ENCODE data around the gene DDX49. TPM values are rescaled to one million over a fixed set of nuclear protein-coding genes. Genes with fewer than 3 reads are reported as not detected.

Gene DDX49
- total RNA-seq, 2 experiments from 2014 or later = 51.4 to 53.4 TPM

GRCh38 chr19:18919900-18920214 is 342 bp downstream of the DDX49 start:
- POLR2A ChIA-PET = interaction anchor here (0.6 to 1.7 kb wide), 10 partner anchors 9 to 782 kb away, joined by 3 to 14 read pairs (median 3); partner anchors contain the start of gene UPF1
- ATAC-seq = no peak
- Mint-ChIP-seq H3K27me3 (no peaks in the 10 kb centered on the region), H3K4me3 (peak overlapping the region; percentile 99), H3K9me3 (ENCODE audit: low read depth) (no peaks in the 10 kb centered on the region), H3K27ac (peak overlapping the region; percentile 96), H3K36me3 (ENCODE audit: low read depth) (peaks cover 45% of the 10 kb centered on the region), H3K4me1 (peaks cover 41% of the 10 kb centered on the region)
- CTCF ChIA-PET = interaction anchor here (0.6 to 2.8 kb wide), 8 partner anchors 10 to 331 kb away, joined by 3 to 11 read pairs (median 4); partner anchors contain the start of genes NR2C2AP and REX1BD
- no peak for DNase-seq
- intact Hi-C loops (cut with DNase I, micrococcal nuclease) = loop anchor here (1.0 to 2.0 kb wide), 21 partner anchors 12 to 727 kb away; partner anchors contain the start of genes BORCS8 (in 2 of the 2), ELL (in 2 of the 2), RFXANK (in 2 of the 2) and TMEM161A (in 2 of the 2)

GRCh38 chr19:18920400-18920799 is 885 bp downstream of the DDX49 start:
- H3K36me3 Mint-ChIP-seq (ENCODE audit: low read depth) = peaks cover 43% of the 10 kb centered on the region
- DNase-seq = no peak
- ChIA-PET CTCF (interaction anchor here (2.7 to 2.8 kb wide), 2 partner anchors 11 to 332 kb away, joined by 10 to 11 read pairs; partner anchors contain the start of gene REX1BD), POLR2A (interaction anchor here (0.7 kb wide), 1 partner anchor 67 kb away, joined by 3 read pairs; no protein-coding TSS in a partner anchor)
- peak overlapping the region; percentile 99 for H3K4me3 Mint-ChIP-seq
- no peaks in the 10 kb centered on the region for H3K9me3 Mint-ChIP-seq (ENCODE audit: low read depth)
- intact Hi-C loops (cut with DNase I, micrococcal nuclease) = loop anchor here in 1 of 2 experiments (1.0 kb wide), 1 partner anchor 17 kb away; no protein-coding TSS in a partner anchor
- ATAC-seq = no peak
- peak overlapping the region; percentile 96 for H3K27ac Mint-ChIP-seq
- no peaks in the 10 kb centered on the region for H3K27me3 Mint-ChIP-seq
- H3K4me1 Mint-ChIP-seq = peaks cover 38% of the 10 kb centered on the region

DNA sequence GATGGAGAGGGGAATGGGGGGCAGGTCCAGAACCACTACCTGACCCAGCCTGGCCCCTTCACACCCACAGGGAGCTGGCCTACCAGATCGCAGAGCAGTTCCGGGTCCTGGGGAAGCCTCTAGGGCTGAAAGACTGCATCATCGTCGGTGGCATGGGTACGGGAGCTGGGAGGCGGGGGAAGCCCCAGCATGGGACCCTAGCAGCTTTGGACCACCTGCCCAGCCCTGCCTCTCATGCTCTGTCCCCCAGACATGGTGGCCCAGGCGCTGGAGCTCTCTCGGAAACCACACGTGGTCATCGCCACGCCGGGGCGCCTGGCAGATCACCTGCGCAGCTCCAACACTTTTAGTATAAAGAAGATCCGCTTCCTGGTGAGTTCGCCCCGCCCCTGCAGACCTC is 2.1 kb downstream of the DDX49 start:
- DNase-seq (no peak), ATAC-seq (no peak)
- ChIA-PET CTCF (no interaction called here), POLR2A (no interaction called here)
- peaks cover 31% of the 10 kb centered on the region for H3K4me1 Mint-ChIP-seq
- peak overlapping the region; percentile 99 for H3K4me3 Mint-ChIP-seq
- H3K27ac Mint-ChIP-seq = no peak overlapping the region
- no peaks in the 10 kb centered on the region for H3K9me3 Mint-ChIP-seq (ENCODE audit: low read depth)
- H3K36me3 Mint-ChIP-seq (ENCODE audit: low read depth) = peaks cover 49% of the 10 kb centered on the region
- no peaks in the 10 kb centered on the region for H3K27me3 Mint-ChIP-seq
- intact Hi-C loops (cut with DNase I, micrococcal nuclease) = no loop called here

DNA sequence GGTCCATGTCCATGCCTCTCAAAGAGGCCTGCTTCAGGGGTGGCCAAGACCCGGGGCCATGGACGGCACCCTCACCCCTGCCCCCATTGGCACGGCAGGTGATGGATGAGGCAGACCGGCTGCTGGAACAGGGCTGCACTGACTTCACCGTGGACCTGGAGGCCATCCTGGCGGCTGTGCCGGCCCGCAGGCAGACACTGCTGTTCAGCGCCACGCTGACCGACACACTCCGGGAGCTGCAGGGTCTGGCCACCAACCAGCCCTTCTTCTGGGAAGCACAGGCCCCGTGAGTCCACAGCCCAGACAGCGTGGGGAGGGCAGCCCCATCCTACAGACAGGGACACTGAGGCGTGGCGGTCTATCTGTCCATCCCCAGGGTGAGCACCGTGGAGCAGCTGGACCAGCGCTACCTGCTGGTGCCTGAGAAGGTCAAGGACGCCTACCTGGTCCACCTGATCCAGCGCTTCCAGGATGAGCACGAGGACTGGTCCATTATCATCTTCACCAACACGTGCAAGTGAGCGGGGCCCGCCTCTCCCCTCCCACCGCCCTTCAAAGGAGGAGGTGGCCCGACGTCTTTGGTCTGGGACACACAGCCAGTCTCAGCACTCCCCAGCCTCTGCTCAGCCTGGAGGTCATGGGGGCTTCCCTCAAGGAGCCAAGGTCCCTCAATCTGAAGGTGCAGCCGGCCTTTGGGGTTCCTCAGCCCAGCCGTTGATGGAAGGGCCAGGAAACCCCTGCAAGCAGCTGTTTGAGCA is 2.9 kb downstream of the DDX49 start:
- CTCF ChIA-PET = interaction anchor here (0.7 kb wide), 1 partner anchor 538 kb away, joined by 3 read pairs; no protein-coding TSS in a partner anchor
- no peak for DNase-seq
- Mint-ChIP-seq H3K4me1 (peaks cover 26% of the 10 kb centered on the region), H3K4me3 (no peak overlapping the region), H3K27ac (no peak overlapping the region), H3K27me3 (no peaks in the 10 kb centered on the region), H3K9me3 (ENCODE audit: low read depth) (no peaks in the 10 kb centered on the region), H3K36me3 (ENCODE audit: low read depth) (peaks cover 49% of the 10 kb centered on the region)
- intact Hi-C loops (cut with DNase I, micrococcal nuclease) = no loop called here
- POLR2A ChIA-PET = no interaction called here
- ATAC-seq = no peak

GRCh38 chr19:18924684-18925213 is 5.2 kb downstream of the DDX49 start:
- ChIA-PET POLR2A (no interaction called here), CTCF (no interaction called here)
- intact Hi-C loops (cut with DNase I, micrococcal nuclease) = no loop called here
- H3K27me3 Mint-ChIP-seq = no peaks in the 10 kb centered on the region
- no peak for ATAC-seq
- H3K4me1 Mint-ChIP-seq = peaks cover 13% of the 10 kb centered on the region
- H3K27ac Mint-ChIP-seq = no peak overlapping the region
- peaks cover 49% of the 10 kb centered on the region for H3K36me3 Mint-ChIP-seq (ENCODE audit: low read depth)
- H3K4me3 Mint-ChIP-seq = no peak overlapping the region
- H3K9me3 Mint-ChIP-seq (ENCODE audit: low read depth) = no peaks in the 10 kb centered on the region
- no peak for DNase-seq

GRCh38 chr19:18928018-18928805 is 8.7 kb downstream of the DDX49 start:
- POLR2A ChIA-PET = interaction anchor here (0.6 to 3.0 kb wide), 2 partner anchors 9 to 224 kb away, joined by 3 to 14 read pairs; partner anchors contain the start of genes COPE and DDX49
- H3K36me3 Mint-ChIP-seq (ENCODE audit: low read depth) = peaks cover 28% of the 10 kb centered on the region
- intact Hi-C loops (cut with DNase I, micrococcal nuclease) = no loop called here

GRCh38 chr19:18929311-18929710 is 9.8 kb downstream of the DDX49 start:
- Mint-ChIP-seq H3K4me1 (peaks cover 6% of the 10 kb centered on the region), H3K27me3 (peaks cover 1% of the 10 kb centered on the region), H3K9me3 (ENCODE audit: low read depth) (no peaks in the 10 kb centered on the region), H3K27ac (no peak overlapping the region), H3K4me3 (no peak overlapping the region), H3K36me3 (ENCODE audit: low read depth) (peaks cover 19% of the 10 kb centered on the region)
- ChIA-PET CTCF (interaction anchor here (2.5 kb wide), 1 partner anchor 10 kb away, joined by 11 read pairs; the partner anchor contains the start of genes COPE and DDX49), POLR2A (interaction anchor here (0.5 to 3.0 kb wide), 3 partner anchors 10 to 450 kb away, joined by 3 to 14 read pairs (median 4); partner anchors contain the start of genes COPE and DDX49)
- DNase-seq (no peak), ATAC-seq (no peak)
- intact Hi-C loops (cut with DNase I, micrococcal nuclease) = no loop called here

More at GRCh38 chr19:18928018-18928805, 8.7 kb downstream of the DDX49 start:
- Mint-ChIP-seq H3K27ac (no peak overlapping the region), H3K27me3 (no peaks in the 10 kb centered on the region), H3K9me3 (ENCODE audit: low read depth) (no peaks in the 10 kb centered on the region), H3K4me3 (no peak overlapping the region), H3K4me1 (peaks cover 6% of the 10 kb centered on the region)
- DNase-seq (no peak), ATAC-seq (no peak)
- CTCF ChIA-PET = interaction anchor here (2.5 kb wide), 1 partner anchor 9 kb away, joined by 11 read pairs; the partner anchor contains the start of genes COPE and DDX49

DNA sequence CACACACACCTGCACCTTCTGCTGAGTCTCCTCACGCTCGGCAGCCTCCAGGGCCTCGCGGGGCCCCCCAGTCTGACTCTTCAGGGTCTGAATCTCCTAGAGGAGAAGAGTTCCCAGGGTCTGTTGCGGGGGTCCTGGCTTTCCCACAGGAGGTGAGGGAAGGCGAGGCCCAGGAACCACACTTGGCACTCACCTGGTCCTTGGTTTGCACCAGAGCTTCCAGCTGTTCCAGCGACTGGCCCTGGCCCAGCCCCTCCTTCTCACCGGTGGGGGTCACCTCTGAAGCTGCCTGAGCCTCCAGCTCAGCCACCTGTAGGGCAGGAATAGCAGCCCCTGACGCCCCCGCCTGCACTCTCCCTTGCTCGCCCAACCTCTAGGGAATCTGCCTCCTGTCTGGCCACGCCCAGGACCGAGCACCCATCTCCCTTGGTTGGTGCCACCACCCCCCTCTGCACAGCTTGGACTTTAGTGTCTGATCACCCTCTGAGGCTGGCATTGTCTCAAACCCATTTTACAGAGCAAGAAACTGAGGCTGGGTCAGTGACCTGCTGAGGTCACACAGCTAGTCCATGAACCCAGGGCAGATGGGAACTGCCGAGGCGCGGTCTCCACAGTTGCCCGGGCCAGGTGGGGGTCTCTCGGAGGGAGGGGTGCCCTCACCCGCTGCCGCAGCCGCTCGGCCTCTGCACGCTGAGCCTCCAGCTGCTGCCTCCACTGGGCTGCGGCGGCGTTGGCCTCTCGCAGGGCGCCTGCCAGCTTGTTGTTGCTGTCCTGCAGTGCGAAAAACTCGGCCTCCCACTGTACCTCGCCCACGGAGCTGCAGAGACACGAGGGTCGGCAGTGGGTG is 12.0 kb downstream of the DDX49 start:
- no peak for ATAC-seq
- intact Hi-C loops (cut with DNase I, micrococcal nuclease) = loop anchor here in 1 of 2 experiments (1.0 kb wide), 6 partner anchors 10 to 409 kb away; partner anchors contain the start of genes COPE, DDX49, ELL and HOMER3
- H3K36me3 Mint-ChIP-seq (ENCODE audit: low read depth) = peaks cover 5% of the 10 kb centered on the region
- no peaks in the 10 kb centered on the region for H3K9me3 Mint-ChIP-seq (ENCODE audit: low read depth)
- H3K27ac Mint-ChIP-seq = no peak overlapping the region
- H3K27me3 Mint-ChIP-seq = peaks cover 1% of the 10 kb centered on the region
- CTCF ChIA-PET = no interaction called here
- POLR2A ChIA-PET = interaction anchor here (0.6 to 1.1 kb wide), 3 partner anchors 12 to 61 kb away, joined by 3 to 7 read pairs (median 4); partner anchors contain the start of genes COPE and DDX49
- H3K4me3 Mint-ChIP-seq = no peak overlapping the region
- DNase-seq = no peak
- peaks cover 6% of the 10 kb centered on the region for H3K4me1 Mint-ChIP-seq

- Mint-ChIP-seq H3K27me3 (peaks cover 1% of the 10 kb centered on the region), H3K27ac (no peak overlapping the region), H3K9me3 (ENCODE audit: low read depth) (no peaks in the 10 kb centered on the region), H3K4me1 (peaks cover 6% of the 10 kb centered on the region), H3K36me3 (ENCODE audit: low read depth) (peaks cover 5% of the 10 kb centered on the region), H3K4me3 (peak overlapping the region; percentile 53)
- ChIA-PET CTCF (no interaction called here), POLR2A (interaction anchor here (0.6 to 1.0 kb wide), 2 partner anchors 22 to 62 kb away, joined by 4 to 7 read pairs; no protein-coding TSS in a partner anchor)
- DNase-seq (peak; percentile 95), ATAC-seq (peak; percentile 98)
- intact Hi-C loops (cut with DNase I, micrococcal nuclease) = loop anchor here in 1 of 2 experiments (1.0 kb wide), 6 partner anchors 9 to 410 kb away; partner anchors contain the start of genes COPE, DDX49, ELL and HOMER3
These were observed 12.8 kb downstream of the DDX49 start for GRCh38 chr19:18932216-18932841.

DNA sequence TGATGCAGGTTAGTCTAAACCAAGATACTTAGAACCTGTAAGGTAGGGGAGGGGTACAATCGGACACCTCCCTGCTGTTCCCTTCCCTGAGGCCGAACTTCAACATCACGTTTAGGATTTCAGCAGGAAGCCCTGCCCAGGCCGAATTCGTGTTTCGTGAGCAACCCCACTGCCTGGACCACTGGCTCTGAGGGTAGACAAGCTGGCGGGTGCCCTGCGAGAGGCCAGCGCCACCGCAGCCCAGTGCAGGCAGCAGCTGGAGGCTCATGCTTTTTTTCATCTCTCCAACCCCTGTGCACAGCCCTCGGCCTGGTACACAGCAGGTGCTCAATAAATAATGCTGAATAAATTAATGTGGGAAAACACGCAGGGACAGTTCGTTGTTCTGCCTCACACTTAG is 13.8 kb downstream of the DDX49 start:
- Mint-ChIP-seq H3K9me3 (ENCODE audit: low read depth) (no peaks in the 10 kb centered on the region), H3K4me1 (peaks cover 6% of the 10 kb centered on the region), H3K27ac (no peak overlapping the region), H3K36me3 (ENCODE audit: low read depth) (no peaks in the 10 kb centered on the region), H3K27me3 (peaks cover 1% of the 10 kb centered on the region), H3K4me3 (no peak overlapping the region)
- intact Hi-C loops (cut with DNase I, micrococcal nuclease) = no loop called here
- CTCF ChIA-PET = no interaction called here
- ATAC-seq = no peak
- POLR2A ChIA-PET = no interaction called here
- no peak for DNase-seq

Measured in activated CD4-positive, alpha-beta T cell treated with anti-CD3 and anti-CD28 coated beads for 36 hours (primary cell).